ENCODE results near the gene PALLD.
A peak's percentile ranks its signal among the peaks of the same experiment; 100 is the strongest.
"Not testable (repeated sequence)": the region's sequence is repeated elsewhere in the genome, so short reads cannot be mapped to it uniquely, and the experiment has no call there.

Gene PALLD

DNA sequence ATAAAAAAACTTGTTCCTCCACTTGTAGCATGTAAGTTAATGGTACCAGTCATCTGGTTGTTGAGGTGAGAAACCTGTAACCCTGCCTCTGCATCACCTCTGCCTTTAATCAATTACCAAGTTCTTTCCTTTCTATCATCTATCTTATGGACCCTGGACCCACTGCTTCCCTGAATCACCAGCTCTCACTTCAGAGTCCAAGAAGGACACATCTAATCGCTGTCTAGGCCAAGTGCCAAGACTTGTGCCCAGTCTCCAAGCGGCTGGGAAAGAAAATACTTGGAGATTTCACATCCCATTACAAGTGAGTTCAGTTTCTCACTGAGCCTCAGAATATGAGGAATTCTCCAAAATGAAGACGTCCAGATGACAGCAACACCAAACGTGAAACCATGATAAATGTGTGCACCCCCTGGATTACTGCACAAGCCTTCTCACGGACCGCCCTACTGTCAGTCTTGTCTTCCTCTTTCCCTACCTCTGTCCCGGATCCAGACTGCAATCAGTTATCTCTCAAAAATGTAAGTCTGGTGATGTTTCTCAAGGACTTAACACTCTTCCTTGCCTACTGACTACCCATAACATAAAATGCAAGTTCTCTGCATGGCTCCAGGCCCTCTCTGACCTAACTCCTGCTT is 10.4 kb downstream of the PALLD start:
- TF ChIP-seq, protein P1, sequence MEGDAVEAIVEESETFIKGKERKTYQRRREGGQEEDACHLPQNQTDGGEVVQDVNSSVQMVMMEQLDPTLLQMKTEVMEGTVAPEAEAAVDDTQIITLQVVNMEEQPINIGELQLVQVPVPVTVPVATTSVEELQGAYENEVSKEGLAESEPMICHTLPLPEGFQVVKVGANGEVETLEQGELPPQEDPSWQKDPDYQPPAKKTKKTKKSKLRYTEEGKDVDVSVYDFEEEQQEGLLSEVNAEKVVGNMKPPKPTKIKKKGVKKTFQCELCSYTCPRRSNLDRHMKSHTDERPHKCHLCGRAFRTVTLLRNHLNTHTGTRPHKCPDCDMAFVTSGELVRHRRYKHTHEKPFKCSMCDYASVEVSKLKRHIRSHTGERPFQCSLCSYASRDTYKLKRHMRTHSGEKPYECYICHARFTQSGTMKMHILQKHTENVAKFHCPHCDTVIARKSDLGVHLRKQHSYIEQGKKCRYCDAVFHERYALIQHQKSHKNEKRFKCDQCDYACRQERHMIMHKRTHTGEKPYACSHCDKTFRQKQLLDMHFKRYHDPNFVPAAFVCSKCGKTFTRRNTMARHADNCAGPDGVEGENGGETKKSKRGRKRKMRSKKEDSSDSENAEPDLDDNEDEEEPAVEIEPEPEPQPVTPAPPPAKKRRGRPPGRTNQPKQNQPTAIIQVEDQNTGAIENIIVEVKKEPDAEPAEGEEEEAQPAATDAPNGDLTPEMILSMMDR (conservative IDR thresholded peaks at IDR 0.05): no peak
- no peak overlapping the region for H3K27ac ChIP-seq

DNA sequence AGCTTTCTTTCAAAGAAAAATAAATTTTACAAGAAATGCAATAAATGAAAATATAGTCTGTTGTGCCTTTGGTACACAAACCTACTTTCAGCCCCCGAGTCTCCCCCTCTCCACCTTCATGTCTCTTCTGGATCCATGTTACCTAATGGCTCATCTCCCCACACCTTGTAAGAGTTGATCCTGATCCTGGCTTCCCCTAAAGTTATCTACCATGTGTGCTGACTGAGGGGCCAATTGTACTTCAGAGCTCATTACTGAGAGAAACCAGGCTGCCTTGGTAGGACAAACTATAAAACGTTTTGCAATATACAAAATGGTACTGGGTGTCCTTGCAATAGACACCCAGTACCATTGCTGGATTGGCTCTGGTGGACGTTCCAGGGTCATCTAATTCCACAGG is 11.8 kb downstream of the PALLD start:
- TF ChIP-seq, protein P1 (conservative IDR thresholded peaks at IDR 0.05): no peak

DNA sequence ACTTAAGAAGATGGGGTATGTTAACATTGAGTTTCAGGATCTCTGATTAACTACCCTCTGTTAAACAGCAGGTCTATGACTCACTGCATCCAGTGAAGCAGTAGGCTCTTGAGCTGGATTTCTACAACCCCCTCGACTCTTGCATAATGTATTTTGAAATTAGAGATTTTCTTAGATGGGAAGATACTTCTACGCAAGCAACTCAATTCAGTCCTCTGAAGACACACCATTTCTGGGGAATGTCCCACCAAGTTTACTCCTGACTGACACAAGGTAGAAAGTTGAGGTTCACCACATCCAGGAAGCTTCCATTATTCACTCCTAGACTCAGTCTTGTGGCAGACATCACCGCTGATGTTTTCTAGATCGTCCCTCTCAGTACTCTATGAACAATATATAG is 12.9 kb downstream of the PALLD start:
- H3K27ac ChIP-seq: no peak overlapping the region
- TF ChIP-seq, protein P1 (conservative IDR thresholded peaks at IDR 0.05): no peak

More for the DNA sequence above, 11.8 kb downstream of the PALLD start:
- no peak overlapping the region for H3K27ac ChIP-seq

DNA sequence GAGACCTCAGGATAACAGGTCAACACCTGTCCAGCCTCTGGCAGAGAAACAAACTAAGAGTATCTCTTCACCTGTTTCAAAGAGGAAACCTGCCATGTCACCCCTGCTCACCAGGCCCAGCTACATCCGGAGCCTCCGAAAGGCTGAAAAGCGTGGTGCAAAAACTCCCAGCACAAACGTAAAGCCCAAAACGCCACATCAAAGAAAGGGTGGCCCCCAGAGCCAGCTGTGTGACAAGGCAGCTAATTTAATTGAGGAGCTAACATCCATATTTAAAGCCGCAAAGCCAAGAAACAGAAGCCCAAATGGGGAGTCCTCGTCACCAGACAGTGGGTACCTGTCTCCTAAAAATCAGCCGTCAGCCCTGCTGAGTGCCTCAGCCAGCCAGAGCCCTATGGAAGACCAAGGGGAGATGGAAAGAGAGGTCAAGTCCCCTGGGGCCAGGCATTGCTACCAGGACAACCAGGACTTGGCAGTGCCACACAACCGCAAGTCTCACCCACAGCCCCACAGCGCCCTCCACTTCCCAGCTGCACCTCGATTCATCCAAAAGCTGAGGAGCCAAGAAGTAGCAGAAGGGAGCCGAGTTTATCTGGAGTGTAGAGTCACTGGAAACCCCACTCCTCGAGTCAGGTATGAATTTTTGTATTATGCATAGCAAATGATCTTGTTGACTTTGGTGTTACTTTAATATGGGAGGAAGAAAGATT is 15.1 kb downstream of the PALLD start:
- H3K27ac ChIP-seq: no peak overlapping the region
- TF ChIP-seq, protein P1 (conservative IDR thresholded peaks at IDR 0.05): no peak

DNA sequence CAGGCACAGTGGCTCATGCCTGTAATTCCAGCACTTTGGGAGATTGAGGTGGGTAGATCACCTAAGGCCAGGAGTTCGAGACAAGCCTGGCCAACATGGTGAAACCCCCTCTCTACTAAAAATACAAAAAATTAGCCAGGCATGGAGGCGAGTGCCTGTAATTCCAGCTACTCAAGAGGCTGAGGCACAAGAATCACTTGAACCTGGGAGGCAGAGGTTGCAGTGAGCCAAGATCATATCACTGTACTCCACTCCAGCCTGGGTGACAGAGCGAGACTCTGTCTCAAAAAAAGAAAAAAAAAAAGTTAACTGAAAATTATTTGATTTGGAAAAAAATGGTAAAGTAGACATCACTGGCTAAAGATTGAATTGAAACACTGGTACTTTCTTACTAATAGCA is 17.0 kb downstream of the PALLD start:
- H3K27ac ChIP-seq: not testable (repeated sequence)

DNA sequence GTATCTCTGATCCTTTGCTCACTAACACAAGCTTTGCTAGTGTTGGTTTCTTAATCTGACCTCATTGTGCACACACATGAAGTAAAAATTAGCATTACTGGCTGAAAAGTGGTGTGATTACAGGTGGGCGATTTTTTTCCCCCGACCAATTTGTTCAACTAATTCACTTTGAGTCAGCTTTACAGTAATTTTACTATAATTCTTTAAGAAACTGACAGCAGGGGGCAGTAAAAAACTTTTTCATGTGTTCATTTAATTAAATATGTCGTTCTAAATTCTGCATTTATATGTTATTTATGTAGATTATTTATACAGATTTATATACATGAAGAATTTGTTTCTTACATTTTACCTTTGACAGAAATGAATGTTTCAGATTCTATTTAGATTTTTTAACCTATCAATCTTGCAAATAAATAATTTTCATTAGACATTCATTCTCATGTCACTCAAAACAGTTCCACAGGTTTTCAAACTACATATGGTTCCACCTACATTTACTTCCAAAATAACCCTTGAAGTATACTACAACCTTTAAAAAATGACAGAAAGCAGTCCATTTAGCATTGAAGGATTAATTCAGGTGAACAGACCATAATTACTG is 17.5 kb downstream of the PALLD start:
- TF ChIP-seq, protein P1 (conservative IDR thresholded peaks at IDR 0.05): peak; percentile 69
- no peak overlapping the region for H3K27ac ChIP-seq

DNA sequence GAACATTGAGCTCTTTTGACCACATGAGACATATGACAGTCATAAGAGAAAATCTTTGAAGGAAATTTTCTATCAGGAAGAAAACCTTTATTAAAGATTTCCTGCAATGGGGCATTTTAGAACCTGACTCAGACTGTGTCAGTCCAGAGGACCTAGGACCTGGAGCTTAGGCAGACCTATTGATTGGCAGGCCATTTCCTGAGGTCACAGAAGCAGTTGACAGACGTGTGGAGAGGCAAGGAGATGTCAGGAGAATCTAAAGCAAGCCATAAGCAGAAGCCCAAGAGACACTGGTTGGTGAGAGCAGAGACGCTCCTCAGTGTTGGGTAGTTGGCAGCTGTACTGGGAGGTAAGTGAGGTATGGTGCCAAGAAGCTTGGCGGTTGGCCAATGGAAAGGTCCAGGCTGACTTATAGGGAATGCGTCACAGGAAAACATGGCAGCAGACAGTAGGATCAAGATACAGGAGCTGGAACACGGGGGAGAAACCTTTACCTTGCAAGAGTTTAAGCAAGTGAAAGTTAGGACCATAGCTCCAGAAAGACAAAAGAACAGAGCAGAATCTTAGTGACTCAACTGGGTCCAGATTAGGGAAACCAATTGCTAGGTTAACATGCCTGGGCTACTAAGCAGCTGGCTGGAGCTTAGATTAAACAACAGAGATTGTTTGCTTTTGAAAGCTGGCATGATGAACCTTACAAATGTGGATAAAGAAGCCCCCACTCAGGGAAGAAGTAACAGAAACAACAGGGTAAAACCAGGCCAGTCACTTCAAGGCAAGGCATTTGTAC is 18.6 kb downstream of the PALLD start:
- TF ChIP-seq, protein P1 (conservative IDR thresholded peaks at IDR 0.05): no peak
- peak overlapping the region; percentile 7; the same call in 1 of the 2 replicates for H3K27ac ChIP-seq
